ENCODE results near the gene MKRN2. TPM values are rescaled to one million over a fixed set of nuclear protein-coding genes. Genes with fewer than 3 reads are reported as not detected.

MKRN2 gene
- total RNA-seq, 1 donor from 2014 or later: 20.6 TPM

DNA sequence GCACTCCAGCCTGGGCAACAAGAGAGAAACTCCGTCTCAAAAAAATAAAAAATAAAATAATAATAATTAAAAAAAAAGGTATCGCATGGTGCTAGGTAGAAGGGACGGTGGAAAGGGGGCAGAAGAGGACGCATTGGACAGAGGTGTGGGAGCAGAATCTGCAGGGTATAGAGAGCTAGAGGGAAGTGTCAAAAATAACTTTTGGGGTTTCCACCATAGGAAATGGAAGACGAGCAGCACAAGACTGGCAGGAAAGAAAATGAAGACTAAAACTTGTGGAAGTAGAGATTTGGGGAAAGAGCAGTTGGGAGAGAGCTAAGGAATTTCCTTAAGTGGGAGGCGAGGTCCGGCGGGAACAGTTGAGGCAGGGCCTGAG lies 585 bp upstream of the MKRN2 start:
- ATAC-seq: no peak

DNA sequence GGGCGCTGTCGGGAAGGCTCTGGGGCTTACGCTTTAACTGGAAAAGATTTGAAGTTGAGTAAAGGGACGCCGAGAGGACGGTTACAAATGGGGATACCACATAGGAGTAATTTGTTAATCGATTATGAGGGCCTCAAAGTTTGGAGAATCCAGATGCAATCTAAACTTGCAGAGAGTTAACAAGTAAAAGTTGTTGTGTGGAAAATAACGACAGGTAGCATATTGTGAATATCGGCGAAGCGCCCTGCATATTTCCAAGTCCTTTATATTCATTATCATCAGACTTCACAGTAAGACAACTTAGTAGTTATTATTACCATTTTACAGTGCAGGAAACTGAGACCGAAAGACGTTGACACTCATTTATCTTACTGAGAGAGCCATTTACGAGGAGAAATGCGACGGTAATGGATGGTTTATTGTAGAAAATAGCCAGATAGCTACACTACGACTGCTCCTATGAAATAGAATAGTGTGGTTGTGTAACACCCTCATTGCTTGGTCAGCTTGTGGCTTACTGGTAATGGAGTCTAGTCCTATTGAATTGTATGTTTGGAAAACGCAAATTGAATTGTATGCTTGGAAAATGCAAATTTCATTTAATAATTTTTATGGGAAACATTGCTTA lies 700 bp downstream of the MKRN2 start:
- peak; percentile 50 for ATAC-seq

DNA sequence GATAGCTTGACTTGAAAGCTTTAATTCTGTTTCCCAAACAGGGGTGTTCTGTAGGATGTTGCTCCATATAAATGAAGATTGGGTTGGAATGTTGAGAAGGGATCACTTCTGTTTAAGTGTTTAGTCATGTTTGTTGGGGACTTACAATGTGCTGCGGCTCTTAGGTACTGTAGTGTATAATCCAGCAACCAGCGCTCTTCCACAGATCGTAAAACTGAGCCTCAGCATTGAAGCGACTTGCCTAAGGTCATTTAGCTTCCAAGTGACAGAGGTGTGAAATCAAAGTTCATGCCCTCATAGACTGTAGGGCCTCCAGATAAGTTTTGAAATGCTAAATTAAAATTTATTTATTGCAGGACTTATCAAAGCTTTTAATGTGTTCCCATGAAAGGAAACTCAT lies 1.8 kb downstream of the MKRN2 start:
- ATAC-seq: no peak

DNA sequence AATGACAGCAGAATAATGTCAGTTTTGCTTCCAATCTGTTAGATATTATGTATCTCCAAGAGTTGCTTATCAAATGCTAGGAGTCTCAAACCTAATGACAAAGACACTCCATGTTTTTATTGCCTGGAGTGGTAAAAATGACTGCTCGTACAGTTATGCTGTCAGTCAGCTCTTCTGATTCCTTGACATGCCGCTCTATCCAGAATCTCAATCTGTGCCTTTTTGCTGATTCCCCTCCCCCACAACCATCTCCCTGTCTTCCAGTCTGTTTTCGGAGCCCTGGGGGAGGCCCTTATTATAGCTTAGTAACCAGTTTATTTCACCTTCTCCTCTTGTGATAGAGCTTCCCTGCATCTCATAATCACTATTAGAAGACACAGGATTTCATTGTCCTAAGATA lies 2.6 kb downstream of the MKRN2 start:
- no peak for ATAC-seq

DNA sequence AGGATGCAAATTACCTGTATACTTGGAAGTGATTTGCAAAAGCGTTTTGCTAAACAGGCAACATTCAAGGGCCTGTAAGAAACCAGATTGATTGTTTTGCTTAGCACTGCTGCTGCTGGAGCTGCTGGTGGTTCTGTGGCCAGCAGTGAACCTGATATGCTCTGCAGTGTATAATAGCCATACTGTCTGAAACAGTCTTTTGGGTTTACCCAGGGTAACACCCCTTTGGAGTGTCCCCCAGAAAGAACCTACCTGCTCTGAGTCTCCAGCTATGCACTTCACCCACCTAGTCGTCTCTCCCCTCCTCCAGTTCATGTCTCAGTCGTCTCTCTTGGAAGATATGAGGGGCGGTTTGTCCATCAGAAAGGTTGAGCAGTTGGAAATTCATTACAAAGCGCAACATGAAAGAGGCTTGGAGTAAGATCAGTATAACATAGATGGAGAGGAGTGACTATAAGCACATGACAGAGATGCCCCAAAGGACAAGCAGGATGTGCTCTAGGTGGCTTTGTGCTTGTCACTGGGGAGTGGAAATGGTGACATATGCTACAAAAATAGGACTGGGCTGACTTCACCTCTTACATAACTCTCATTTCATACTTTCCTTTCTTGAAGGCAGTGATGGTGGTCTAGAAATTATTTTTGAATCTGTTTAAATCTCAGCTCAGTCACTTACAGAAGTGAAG lies 3.8 kb downstream of the MKRN2 start:
- ATAC-seq: no peak

DNA sequence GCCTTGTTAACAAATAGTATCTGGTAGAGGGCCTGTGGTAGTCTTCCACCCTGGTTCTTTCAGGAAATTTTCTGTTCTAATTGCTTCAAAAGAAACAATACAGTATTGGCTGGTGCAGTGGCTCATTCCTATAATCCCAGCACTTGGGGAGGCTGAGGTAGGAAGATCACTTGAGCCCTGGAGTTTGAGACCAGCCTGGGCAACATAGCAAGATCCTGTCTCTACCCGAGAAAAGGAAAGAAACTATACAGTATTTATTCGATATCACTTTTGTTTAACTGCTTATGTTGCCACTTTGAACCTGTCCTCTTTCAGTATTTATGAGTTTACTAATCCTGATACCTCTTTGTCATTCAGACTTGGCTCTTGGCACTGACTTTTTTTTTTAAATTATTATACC lies 4.5 kb downstream of the MKRN2 start:
- no peak for ATAC-seq

DNA sequence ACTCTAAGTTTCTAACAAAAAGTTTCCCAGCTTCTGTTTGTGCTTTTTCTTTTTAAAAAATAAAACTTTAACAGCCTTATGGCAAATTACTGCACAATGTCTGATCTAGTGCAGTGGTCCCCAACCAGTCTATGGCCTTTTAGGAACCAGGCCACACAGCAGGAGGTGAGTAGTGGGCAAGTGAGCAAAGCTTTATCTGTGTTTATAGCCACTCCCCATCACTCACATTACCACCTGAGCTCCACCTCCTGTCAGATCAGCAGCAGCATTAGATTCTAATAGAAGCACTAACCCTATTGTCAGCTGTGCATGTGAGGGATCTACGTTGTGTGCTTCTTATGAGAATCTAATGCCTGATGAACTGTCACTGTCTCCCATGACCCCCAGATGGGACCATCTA lies 5.6 kb downstream of the MKRN2 start:
- no peak for ATAC-seq

DNA sequence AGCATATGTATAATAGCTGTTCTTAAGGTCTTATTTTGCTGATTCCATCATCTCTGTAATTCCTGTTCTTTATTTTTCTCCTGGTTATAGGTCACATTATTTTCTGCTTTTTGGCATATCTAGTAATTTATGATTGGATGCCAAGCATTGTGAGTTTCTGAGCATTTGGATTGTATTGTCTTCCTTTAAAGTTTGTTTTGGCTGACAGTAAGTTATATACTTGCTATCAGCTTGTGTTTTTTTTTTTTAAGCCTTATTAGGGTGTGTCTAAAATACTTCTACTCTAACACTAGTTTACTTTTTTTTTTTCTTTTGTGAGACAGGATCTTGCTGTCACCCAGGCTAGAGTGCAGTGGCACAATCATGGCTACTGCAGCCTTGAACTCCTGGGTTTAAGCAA lies 10.1 kb downstream of the MKRN2 start:
- ATAC-seq: no peak

DNA sequence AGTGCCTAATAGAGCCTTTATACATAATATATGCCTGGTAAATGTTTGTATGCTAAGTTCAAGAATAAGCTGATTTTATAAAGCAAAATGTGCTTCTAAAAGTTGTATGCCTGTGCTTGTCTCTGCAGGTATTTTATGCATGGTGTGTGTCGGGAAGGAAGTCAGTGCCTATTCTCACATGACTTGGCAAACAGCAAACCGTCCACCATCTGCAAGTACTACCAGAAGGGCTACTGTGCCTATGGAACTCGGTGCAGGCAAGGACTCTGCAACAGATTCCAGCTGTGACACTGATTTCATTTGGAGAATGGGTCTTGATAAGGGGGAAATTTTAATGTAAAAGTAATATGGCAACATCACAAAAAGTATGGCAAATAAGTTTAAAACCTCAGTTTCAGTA lies 11.9 kb downstream of the MKRN2 start:
- peak; percentile 58 for ATAC-seq

DNA sequence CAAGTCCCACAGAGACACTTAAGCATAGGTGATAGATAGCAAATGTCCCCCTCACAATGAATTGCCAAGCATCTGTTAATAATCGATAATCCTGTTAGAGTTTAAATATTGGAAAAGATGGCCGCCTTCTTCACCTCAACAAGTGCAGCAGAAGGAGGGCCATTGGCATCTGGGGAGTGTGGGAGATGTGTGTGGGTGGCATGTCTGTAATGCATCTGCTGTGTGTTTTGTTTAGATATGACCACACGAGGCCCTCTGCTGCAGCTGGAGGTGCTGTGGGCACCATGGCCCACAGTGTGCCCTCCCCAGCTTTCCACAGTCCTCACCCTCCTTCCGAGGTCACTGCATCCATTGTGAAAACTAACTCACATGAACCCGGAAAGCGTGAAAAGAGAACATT lies 12.9 kb downstream of the MKRN2 start:
- ATAC-seq: no peak

DNA sequence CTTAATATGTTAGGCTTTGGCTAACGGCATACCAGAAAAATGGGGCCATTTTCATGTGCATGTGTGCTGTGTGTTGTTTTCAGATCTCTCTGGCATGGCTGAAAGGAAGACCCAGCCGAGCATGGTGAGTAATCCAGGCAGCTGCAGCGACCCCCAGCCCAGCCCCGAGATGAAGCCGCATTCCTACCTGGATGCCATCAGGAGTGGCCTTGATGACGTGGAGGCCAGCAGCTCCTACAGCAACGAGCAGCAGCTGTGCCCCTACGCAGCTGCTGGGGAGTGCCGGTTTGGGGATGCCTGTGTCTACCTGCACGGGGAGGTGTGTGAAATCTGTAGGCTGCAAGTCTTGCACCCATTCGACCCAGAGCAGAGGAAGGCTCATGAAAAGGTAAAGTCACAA lies 15.1 kb downstream of the MKRN2 start:
- no peak for ATAC-seq

DNA sequence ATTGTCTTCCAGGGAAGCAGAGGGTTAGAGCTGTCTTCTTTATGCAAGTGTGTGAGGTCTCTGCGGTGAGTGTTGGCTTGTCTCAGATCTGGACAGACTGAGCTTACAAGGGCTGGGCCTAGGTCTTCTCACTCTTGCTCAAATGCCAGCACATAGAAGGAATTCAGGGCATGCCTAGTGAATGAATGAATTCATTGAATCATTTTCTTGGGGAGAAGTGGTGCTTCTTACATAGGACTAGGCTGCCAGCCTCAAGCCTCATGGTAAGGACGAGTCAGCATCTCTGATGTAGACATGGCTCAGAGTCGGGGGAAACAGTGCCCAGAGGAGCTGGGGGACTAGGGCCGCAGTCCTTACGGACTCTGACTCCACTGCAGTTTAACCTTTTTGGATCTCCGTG lies 17.2 kb downstream of the MKRN2 start:
- ATAC-seq: no peak

DNA sequence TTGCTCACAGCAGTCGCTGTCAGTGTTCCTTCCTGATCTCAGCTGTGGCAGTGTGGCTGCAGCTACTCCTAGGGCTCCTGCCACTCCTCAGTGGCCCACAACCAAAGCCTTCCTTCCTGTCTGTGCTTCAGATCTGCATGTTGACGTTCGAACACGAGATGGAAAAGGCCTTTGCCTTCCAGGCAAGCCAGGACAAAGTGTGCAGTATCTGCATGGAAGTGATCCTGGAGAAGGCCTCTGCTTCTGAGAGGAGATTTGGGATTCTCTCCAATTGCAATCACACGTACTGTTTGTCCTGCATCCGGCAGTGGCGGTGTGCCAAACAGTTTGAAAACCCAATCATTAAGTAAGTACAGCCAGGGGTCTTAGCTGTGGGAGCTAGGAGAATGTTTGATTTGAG lies 17.8 kb downstream of the MKRN2 start:
- ATAC-seq: no peak

DNA sequence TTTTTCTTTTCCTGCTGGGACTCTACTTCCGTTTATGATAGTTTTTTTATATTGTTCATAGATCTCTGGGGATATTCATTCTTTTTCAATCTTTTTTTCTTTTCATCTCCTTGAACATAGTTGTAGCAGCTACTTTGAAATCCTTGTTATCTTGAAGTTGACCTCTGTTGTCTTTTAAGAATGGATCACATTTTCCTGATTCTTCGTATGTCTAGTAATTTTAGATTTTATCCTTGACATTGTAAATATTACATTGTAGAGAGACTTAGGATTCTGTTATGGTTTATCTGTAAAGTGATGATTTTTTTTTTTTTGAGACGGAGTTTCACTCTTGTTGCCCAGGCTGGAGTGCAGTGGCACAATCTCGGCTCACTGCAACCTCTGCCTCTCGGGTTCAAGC lies 20.5 kb downstream of the MKRN2 start:
- ATAC-seq: no peak

DNA sequence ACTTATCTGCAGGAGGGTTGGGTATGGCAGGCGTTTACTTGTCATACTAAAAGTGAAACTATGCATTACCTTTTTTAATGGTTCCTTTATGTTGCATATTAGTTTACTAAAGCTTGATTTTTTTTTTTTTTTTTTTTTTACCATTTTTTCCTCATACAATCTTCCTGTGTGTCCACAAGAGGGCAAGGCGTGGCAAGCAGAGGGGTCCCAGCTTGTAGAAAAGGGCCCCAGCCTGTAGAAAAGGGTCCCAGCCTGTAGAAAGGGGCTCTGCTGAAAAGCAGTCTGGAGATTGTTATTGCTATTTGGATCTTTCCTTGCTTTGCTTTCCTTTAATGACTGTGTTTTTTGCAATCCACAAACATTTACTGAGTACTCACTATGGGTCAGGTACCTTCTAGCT lies 21.9 kb downstream of the MKRN2 start:
- ATAC-seq: no peak

DNA sequence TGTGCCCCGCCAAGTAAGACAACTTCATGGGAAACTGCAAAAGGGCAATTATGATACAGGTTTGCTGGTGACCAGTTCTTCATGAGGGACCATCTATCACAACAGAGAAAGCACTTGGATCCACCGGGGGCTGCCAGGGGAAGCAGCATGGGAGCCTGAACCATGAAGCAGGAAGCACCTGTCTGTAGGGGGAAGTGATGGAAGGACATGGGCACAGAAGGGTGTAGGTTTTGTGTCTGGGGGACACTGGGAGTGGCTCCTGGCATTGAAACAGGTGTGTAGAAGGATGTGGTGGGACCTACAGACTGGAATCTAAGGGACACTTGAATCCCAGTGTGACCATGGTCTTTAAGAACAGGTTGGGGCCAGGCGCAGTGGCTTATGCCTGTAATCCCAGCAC lies 22.6 kb downstream of the MKRN2 start:
- no peak for ATAC-seq

DNA sequence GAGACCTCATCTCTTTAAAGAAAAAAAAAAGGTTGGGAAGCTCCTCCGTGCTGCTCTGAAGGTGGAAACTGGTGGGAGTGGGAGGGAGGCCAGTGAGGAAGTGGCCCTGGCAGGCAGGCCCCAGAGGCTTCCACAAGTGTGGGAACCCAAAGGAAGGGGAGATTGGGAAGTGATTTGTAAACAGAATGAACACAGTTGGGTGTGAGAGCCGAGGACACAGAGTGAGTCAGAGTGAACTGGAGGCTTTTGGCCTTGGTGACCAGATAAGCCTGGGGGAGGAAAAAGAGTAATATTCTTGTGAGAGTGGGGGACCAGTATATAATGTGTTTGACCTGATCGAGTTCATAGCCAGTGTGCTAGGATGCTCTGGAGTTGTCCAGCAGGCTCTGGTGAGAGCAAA lies 23.0 kb downstream of the MKRN2 start:
- ATAC-seq: peak; percentile 19

DNA sequence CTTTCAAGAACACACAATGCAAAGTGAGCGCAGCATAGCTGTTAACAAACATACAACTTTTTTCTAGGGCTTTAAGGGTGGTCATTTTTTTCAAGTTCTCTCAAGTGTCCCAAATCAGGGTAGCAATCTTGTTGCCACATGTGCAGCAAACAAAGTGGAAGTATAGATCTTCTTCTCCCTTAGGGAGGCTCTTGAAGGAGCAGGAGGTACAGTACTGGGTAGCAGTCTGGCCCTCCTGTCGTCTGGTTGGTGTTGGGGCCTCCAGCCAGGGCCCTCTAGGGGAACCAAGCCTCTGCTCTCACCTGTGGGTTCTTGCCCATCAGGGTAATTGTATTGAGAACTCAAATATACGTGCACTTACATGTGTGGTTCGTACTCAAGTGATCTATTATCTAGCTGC lies 25.8 kb downstream of the MKRN2 start:
- ATAC-seq: no peak

DNA sequence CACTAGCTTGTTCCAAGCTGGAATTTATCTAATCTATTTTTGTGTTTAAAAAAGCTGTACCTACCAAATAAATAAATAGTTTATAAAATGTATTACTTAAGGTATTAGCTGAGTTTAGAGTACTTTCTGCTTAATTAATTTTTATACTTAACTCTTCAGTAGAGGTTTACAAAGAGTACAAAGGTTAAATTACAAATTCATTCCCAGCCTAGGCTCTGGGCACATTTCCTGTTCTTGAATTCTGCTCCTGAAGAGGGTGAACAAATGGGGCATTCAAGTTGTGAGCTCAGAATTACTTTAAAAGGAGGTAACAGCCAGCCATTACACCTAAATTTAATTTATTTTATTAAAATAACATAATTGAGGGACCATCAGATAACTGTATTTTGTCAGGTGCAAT lies 26.4 kb downstream of the MKRN2 start:
- ATAC-seq: no peak

DNA sequence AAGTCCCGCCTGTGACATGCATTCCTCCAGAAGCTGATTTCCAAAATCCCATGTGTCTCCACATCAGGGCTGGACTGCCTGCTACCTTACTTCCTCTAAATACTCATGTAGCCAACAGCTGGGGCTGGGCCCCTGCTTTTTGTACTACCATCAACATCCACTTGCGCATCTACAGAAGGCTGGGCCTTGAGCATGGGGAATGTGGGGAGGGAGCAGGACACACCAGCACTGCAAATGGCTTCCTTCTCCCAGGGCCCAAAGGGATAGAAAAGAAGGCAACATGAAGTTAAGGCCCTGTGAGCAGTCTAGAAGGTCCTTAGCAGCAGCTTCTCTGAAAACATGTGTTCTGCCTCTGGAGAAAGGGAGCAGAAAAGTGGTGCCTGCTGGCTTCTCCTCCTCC lies 27.2 kb downstream of the MKRN2 start:
- no peak for ATAC-seq

DNA sequence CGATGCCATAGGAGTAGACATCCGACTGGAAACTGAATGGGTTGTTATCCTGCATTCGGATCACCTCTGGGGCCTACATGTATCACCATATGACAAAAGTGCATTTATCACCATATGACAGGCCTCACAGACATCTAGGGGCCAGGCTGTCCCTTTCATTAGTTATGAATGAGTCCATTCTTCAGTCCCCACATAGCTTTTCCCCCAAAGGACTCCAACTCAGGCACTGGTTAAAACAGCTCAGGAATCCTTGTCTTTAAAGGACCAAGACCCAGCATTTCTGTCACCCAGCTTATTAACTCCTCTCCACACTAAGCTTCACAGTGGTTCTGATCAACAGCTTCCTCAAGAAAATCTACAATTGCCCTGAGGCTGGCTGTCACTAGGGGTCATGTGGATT lies 28.3 kb downstream of the MKRN2 start:
- ATAC-seq: no peak

DNA sequence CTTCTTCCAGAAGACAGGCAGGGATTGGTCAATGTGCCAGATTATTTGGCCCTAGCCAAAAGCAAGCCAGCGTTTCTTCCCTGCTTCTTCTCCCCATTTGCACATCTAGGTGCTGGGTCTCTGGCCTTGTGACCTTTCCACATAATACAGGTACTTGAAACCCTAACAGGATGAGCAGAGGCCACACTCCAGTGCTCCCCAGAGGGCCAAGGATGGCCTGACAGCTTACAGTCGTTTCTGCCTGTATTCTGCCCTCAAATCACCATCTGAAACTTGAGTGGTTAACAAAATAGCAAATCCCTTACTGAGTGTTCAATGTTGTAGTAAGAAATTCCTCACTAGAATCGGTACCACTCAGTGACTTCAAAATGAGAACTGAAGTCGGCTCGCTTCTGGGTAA lies 29.1 kb downstream of the MKRN2 start:
- no peak for ATAC-seq

DNA sequence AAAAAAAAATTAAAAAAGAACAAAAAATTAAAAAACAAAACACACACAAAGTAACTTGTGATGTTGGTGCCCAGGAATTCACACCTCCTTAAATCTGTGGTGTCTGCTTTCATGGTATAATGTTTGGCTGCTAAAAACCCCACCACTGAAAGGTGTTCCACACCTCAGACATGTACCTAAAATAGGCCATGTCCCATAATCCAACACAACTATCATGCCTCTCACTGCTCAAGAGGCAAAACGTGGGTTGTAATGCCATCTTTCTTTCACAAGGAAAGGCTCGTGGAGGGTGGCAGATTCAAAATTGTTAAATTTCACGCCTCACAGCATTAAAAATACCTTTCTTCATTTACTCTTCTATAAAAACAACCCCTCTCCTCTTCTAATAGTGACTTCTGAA lies 29.5 kb downstream of the MKRN2 start:
- no peak for ATAC-seq

DNA sequence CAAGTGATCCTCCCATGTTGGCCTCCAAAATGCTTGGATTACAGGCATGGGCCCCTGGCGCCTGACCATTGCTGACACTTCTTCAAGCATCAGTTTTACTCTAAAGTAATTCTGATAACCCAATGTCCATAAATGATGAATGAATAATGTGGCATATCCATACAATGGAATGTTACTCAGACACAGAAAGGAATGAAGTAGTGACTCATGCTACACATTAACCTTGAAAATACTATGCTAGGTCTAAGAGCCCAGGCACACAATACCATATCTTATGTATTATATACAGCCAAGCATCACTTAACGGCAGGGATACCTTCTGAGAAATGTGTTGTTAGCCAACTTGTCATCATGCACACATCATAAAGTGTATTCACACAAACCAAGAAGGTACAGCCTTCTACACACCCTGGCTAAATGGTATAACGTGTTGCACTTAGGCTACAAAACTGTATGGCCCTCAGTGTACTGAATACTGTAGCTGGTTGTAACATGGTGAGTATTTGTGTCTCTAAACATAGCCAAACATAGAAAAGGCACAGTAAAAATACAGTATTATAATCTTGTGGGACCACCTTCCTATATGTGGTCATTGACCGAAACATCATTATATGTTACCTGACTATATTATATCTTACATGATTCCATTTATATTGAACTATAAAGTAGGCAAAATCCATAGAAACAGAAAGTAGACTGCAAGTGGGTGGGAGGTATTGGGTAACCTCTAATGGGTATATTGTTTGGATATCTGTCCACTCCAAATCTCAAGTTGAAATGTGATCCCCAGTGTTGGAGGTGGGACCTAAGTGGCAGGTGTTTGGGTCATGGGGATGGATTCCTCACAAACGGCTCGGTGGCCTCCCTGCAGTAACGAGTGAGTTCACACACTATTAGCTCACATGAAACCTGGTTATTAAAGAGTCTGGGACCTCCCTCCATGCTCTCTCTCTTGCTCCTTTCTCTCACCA lies 31.4 kb downstream of the MKRN2 start:
- ATAC-seq: peak; percentile 31
